SK-N-MC (cell line): ENCODE measurements around the gene ABCA6.
"Not testable (repeated sequence)": the region's sequence is repeated elsewhere in the genome, so short reads cannot be mapped to it uniquely, and the experiment has no call there.

ENCODE experiments used
- DNase-seq: peaks from one replicate; pipeline ENCODE4 v3.0.0-alpha.2; 2011; ENCODE audit warnings: low read depth, low spot score
- H3K27ac ChIP-seq: fragments of 200-600 bp; sonication (generic); 2 replicates; pipeline ENCODE4 v1.5.1; 2016; ENCODE audit warnings: mixed run types
- H3K36me3 ChIP-seq: fragments of 200-600 bp; sonication (generic); 2 replicates; pipeline ENCODE4 v1.6.1; 2017; ENCODE audit warnings: antibody characterized with exemption, low read length, mixed read lengths; ENCODE audit not compliant: insufficient read depth
- H3K4me3 ChIP-seq: fragments of 200-600 bp; sonication (generic); 2 replicates; pipeline ENCODE4 v1.5.1; 2016
- H3K9ac ChIP-seq: fragments of 200-600 bp; sonication (generic); 2 replicates; pipeline ENCODE4 v1.8.0; 2017; ENCODE audit warnings: mixed run types, mixed read lengths; ENCODE audit not compliant: insufficient read length
- H3K9me3 ChIP-seq: fragments of 200-600 bp; sonication (generic); 2 replicates; pipeline ENCODE4 v1.6.1; 2017; ENCODE audit warnings: low read depth, mild to moderate bottlenecking, antibody characterized with exemption, low read length, moderate library complexity, mixed read lengths
- EZH2 ChIP-seq: fragments of 200-600 bp; sonication (generic); IDR thresholded peaks from one replicate; pipeline ENCODE4 v1.6.1; 2017; ENCODE audit warnings: antibody characterized with exemption
- FOXP2 ChIP-seq: optimal IDR thresholded peaks from 2 replicates; pipeline ENCODE3; 2011; ENCODE audit warnings: mild to moderate bottlenecking, moderate library complexity; ENCODE audit not compliant: insufficient read depth; ENCODE audit errors: extremely low read length, control extremely low read depth
- POLR2AphosphoS5 ChIP-seq: IDR thresholded peaks from 2 replicates; pipeline ENCODE4 v1.6.1; 2012; ENCODE audit warnings: mild to moderate bottlenecking, low read depth, low read length, borderline replicate concordance

The ABCA6 gene

GRCh38 chr17:69173118-69173517 is 31.4 kb upstream of the ABCA6 start:
- DNase-seq = no peak
- H3K9me3 ChIP-seq = no peaks in the 10 kb centered on the region
- no peak overlapping the region for H3K4me3 ChIP-seq
- no peak overlapping the region for H3K9ac ChIP-seq
- no peak for TF ChIP-seq FOXP2
- no peak for TF ChIP-seq EZH2
- no peak for TF ChIP-seq POLR2AphosphoS5
- H3K27ac ChIP-seq = no peak overlapping the region
- no peaks in the 10 kb centered on the region for H3K36me3 ChIP-seq

GRCh38 chr17:69170377-69170776 is 28.7 kb upstream of the ABCA6 start:
- H3K27ac ChIP-seq = no peak overlapping the region
- no peak overlapping the region for H3K4me3 ChIP-seq
- no peaks in the 10 kb centered on the region for H3K36me3 ChIP-seq
- TF ChIP-seq POLR2AphosphoS5 (no peak), EZH2 (no peak), FOXP2 (no peak)
- DNase-seq = no peak
- no peak overlapping the region for H3K9ac ChIP-seq
- H3K9me3 ChIP-seq = no peaks in the 10 kb centered on the region

- not testable (repeated sequence) for H3K27ac ChIP-seq, DNase-seq, H3K9ac ChIP-seq, H3K36me3 ChIP-seq, H3K9me3 ChIP-seq, H3K4me3 ChIP-seq
Observed at GRCh38 chr17:69168642-69169041, 26.9 kb upstream of the ABCA6 start.

GRCh38 chr17:69166957-69167356 is 25.3 kb upstream of the ABCA6 start:
- Histone ChIP-seq H3K9ac (no peak overlapping the region), H3K36me3 (no peaks in the 10 kb centered on the region), H3K9me3 (no peaks in the 10 kb centered on the region), H3K27ac (no peak overlapping the region), H3K4me3 (no peak overlapping the region)
- DNase-seq = no peak
- no peak for TF ChIP-seq FOXP2
- TF ChIP-seq EZH2 = no peak
- TF ChIP-seq POLR2AphosphoS5 = no peak

- TF ChIP-seq FOXP2 (no peak), POLR2AphosphoS5 (no peak), EZH2 (no peak)
Observed at GRCh38 chr17:69164206-69164605, 22.5 kb upstream of the ABCA6 start.

GRCh38 chr17:69159418-69159817 is 17.7 kb upstream of the ABCA6 start:
- no peak for DNase-seq
- Histone ChIP-seq H3K4me3 (no peak overlapping the region), H3K27ac (no peak overlapping the region), H3K9me3 (no peaks in the 10 kb centered on the region), H3K36me3 (no peaks in the 10 kb centered on the region), H3K9ac (no peak overlapping the region)
- TF ChIP-seq POLR2AphosphoS5 (no peak), EZH2 (no peak), FOXP2 (no peak)

More at GRCh38 chr17:69164206-69164605, 22.5 kb upstream of the ABCA6 start:
- H3K36me3 ChIP-seq = no peaks in the 10 kb centered on the region
- no peak overlapping the region for H3K4me3 ChIP-seq
- no peak overlapping the region for H3K27ac ChIP-seq
- H3K9me3 ChIP-seq = no peaks in the 10 kb centered on the region
- DNase-seq = no peak
- no peak overlapping the region for H3K9ac ChIP-seq

GRCh38 chr17:69154267-69154666 is 12.6 kb upstream of the ABCA6 start:
- TF ChIP-seq POLR2AphosphoS5 (no peak), EZH2 (no peak), FOXP2 (no peak)
- no peak for DNase-seq
- no peaks in the 10 kb centered on the region for H3K9me3 ChIP-seq

GRCh38 chr17:69150333-69150732 is 8.6 kb upstream of the ABCA6 start:
- no peaks in the 10 kb centered on the region for H3K36me3 ChIP-seq
- TF ChIP-seq POLR2AphosphoS5 = no peak
- no peaks in the 10 kb centered on the region for H3K9me3 ChIP-seq
- H3K4me3 ChIP-seq = no peak overlapping the region
- DNase-seq = no peak
- H3K27ac ChIP-seq = no peak overlapping the region
- no peak overlapping the region for H3K9ac ChIP-seq

More at GRCh38 chr17:69154267-69154666, 12.6 kb upstream of the ABCA6 start:
- Histone ChIP-seq H3K9ac (no peak overlapping the region), H3K36me3 (no peaks in the 10 kb centered on the region), H3K4me3 (no peak overlapping the region), H3K27ac (no peak overlapping the region)

GRCh38 chr17:69147460-69147859 is 5.8 kb upstream of the ABCA6 start:
- H3K4me3 ChIP-seq = no peak overlapping the region
- no peak overlapping the region for H3K27ac ChIP-seq
- no peaks in the 10 kb centered on the region for H3K36me3 ChIP-seq
- TF ChIP-seq EZH2 (no peak), POLR2AphosphoS5 (no peak), FOXP2 (no peak)
- no peak overlapping the region for H3K9ac ChIP-seq
- no peak for DNase-seq
- no peaks in the 10 kb centered on the region for H3K9me3 ChIP-seq
